Glutamatergic neuron (in vitro differentiated cells): ENCODE measurements around the gene KAT8. TPM values are rescaled to one million over a fixed set of nuclear protein-coding genes. Genes with fewer than 3 reads are reported as not detected.

Experiments used
- DNase-seq: peaks from one replicate; pipeline ENCODE4 v3.0.0; 2022
- H3K27ac Mint-ChIP-seq: one replicate; pipeline ENCODE4 v1.8.0; 2020; ENCODE audit warnings: mild to moderate bottlenecking, mixed read lengths, inconsistent platforms; ENCODE audit not compliant: unreplicated experiment
- H3K27me3 Mint-ChIP-seq: one replicate; pipeline ENCODE4 v1.8.0; 2020; ENCODE audit warnings: mild to moderate bottlenecking, moderate library complexity, mixed read lengths, inconsistent platforms; ENCODE audit not compliant: unreplicated experiment
- H3K36me3 Mint-ChIP-seq: one replicate; pipeline ENCODE4 v1.8.0; 2020; ENCODE audit warnings: mild to moderate bottlenecking, mixed read lengths, inconsistent platforms; ENCODE audit not compliant: unreplicated experiment
- H3K4me1 Mint-ChIP-seq: one replicate; pipeline ENCODE4 v1.8.0; 2020; ENCODE audit warnings: mild to moderate bottlenecking, low read depth, mixed read lengths, inconsistent platforms; ENCODE audit not compliant: unreplicated experiment
- H3K4me3 Mint-ChIP-seq: one replicate; pipeline ENCODE4 v1.8.0; 2020; ENCODE audit warnings: mild to moderate bottlenecking, mixed read lengths, inconsistent platforms; ENCODE audit not compliant: unreplicated experiment
- H3K9me3 Mint-ChIP-seq: one replicate; pipeline ENCODE4 v1.8.0; 2020; ENCODE audit warnings: mild to moderate bottlenecking, moderate library complexity, mixed read lengths, inconsistent platforms; ENCODE audit not compliant: unreplicated experiment
- total RNA-seq: library from RNA; stranded (reverse); fragmentation: NEBNext Ultra II Directional; extraction: Animal tissue kit (Norgen Biotek cat#: 25700); gene quantifications from one replicate; pipeline ENCODE4 v1.2.1, GENCODE V29; 2021; ENCODE audit not compliant: unreplicated experiment
- TF ChIP-seq, protein P1 (sequence below): fragments of 200-600 bp; sonication (generic); IDR thresholded peaks from one replicate; pipeline ENCODE4 v1.5.0; 2021; ENCODE audit not compliant: partially characterized antibody, unreplicated experiment

The KAT8 gene
- total RNA-seq, 1 donor from 2014 or later: 61.2 TPM

- Mint-ChIP-seq H3K9me3 (peaks cover 4% of the 10 kb centered on the region), H3K27me3 (peaks cover 6% of the 10 kb centered on the region), H3K27ac (no peak overlapping the region), H3K4me1 (peaks cover 7% of the 10 kb centered on the region), H3K4me3 (no peak overlapping the region), H3K36me3 (no peaks in the 10 kb centered on the region)
- DNase-seq: no peak
- TF ChIP-seq, protein P1, sequence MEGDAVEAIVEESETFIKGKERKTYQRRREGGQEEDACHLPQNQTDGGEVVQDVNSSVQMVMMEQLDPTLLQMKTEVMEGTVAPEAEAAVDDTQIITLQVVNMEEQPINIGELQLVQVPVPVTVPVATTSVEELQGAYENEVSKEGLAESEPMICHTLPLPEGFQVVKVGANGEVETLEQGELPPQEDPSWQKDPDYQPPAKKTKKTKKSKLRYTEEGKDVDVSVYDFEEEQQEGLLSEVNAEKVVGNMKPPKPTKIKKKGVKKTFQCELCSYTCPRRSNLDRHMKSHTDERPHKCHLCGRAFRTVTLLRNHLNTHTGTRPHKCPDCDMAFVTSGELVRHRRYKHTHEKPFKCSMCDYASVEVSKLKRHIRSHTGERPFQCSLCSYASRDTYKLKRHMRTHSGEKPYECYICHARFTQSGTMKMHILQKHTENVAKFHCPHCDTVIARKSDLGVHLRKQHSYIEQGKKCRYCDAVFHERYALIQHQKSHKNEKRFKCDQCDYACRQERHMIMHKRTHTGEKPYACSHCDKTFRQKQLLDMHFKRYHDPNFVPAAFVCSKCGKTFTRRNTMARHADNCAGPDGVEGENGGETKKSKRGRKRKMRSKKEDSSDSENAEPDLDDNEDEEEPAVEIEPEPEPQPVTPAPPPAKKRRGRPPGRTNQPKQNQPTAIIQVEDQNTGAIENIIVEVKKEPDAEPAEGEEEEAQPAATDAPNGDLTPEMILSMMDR: no peak
These were observed 14.0 kb downstream of the KAT8 start for GRCh38 chr16:31131416-31131815.

GRCh38 chr16:31131841-31132271 lies 14.4 kb downstream of the KAT8 start:
- peaks cover 6% of the 10 kb centered on the region for H3K27me3 Mint-ChIP-seq
- DNase-seq: no peak
- H3K36me3 Mint-ChIP-seq: no peaks in the 10 kb centered on the region
- H3K4me1 Mint-ChIP-seq: peaks cover 7% of the 10 kb centered on the region
- H3K9me3 Mint-ChIP-seq: peaks cover 4% of the 10 kb centered on the region
- TF ChIP-seq, protein P1: no peak
- H3K4me3 Mint-ChIP-seq: no peak overlapping the region
- no peak overlapping the region for H3K27ac Mint-ChIP-seq

DNA sequence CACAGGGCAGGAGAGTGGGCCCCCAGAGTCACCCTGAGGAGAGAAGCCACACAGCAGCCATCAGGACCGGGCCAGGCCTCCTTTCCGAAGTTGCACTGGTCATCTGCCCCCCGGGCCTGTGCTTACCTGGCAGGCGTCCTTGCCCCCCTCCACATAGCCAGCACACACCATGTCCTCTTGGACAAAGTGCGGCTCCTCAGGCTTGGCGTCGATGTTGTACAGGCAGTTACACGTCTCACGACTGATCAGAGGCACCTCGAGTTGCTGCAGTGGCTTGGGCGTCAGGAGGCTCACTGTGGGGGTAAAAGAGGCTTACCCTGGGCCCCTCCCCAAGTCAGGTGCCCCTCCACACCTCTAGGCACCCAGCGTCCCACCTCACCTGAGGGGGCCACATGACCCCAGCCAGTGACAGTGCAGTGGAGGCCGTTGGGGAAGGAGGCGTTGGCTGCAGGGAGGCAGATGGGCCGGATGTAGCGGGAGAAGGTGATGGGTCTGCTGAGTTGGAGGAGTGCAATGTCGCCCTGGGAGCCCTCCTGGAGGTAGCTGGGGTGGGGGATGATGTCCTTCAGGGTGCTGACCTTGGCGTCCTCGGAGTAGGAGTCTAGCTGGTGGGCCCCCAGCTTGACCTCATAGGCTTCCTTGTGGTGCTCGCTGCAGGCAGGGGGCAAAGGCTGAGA lies 15.0 kb downstream of the KAT8 start:
- peaks cover 4% of the 10 kb centered on the region for H3K9me3 Mint-ChIP-seq
- peaks cover 6% of the 10 kb centered on the region for H3K27me3 Mint-ChIP-seq
- peaks cover 7% of the 10 kb centered on the region for H3K4me1 Mint-ChIP-seq
- TF ChIP-seq, protein P1: no peak
- H3K4me3 Mint-ChIP-seq: no peak overlapping the region
- H3K27ac Mint-ChIP-seq: no peak overlapping the region
- H3K36me3 Mint-ChIP-seq: no peaks in the 10 kb centered on the region
- no peak for DNase-seq

- H3K27me3 Mint-ChIP-seq: peaks cover 6% of the 10 kb centered on the region
- H3K4me3 Mint-ChIP-seq: no peak overlapping the region
- H3K4me1 Mint-ChIP-seq: peaks cover 7% of the 10 kb centered on the region
These were observed 15.6 kb downstream of the KAT8 start for GRCh38 chr16:31133046-31133501.

More at GRCh38 chr16:31133046-31133501, 15.6 kb downstream of the KAT8 start:
- TF ChIP-seq, protein P1: no peak
- no peak overlapping the region for H3K27ac Mint-ChIP-seq
- no peak for DNase-seq
- H3K9me3 Mint-ChIP-seq: peaks cover 2% of the 10 kb centered on the region
- no peaks in the 10 kb centered on the region for H3K36me3 Mint-ChIP-seq
